HepG2 (cell line): ENCODE results near the gene ZNF763. TPM values are rescaled to one million over a fixed set of nuclear protein-coding genes. Genes with fewer than 3 reads are reported as not detected.

Experiments
- CCAR2 ChIP-seq: fragments of 200-400 bp; formaldehyde crosslinking; optimal IDR thresholded peaks from 2 replicates; pipeline ENCODE3; 2018; ENCODE audit warnings: low read depth, mild to moderate bottlenecking, low read length, moderate library complexity
- DRAP1 ChIP-seq: IDR thresholded peaks from 2 replicates; pipeline ENCODE4 v1.6.1; 2016; ENCODE audit warnings: missing genetic modification reagents, missing compliant biosample characterization
- GABPB1 ChIP-seq: IDR thresholded peaks from 2 replicates; pipeline ENCODE4 v1.6.1; 2016; ENCODE audit warnings: mild to moderate bottlenecking, missing genetic modification reagents, moderate library complexity, missing compliant biosample characterization
- HNRNPLL ChIP-seq: fragments of 200-400 bp; formaldehyde crosslinking; IDR thresholded peaks from 2 replicates; pipeline ENCODE4 v1.6.1; 2017; ENCODE audit warnings: mild to moderate bottlenecking, low read depth, low read length; ENCODE audit not compliant: poor library complexity, severe bottlenecking
- MAX ChIP-seq: IDR thresholded peaks from 2 replicates; pipeline ENCODE4 v1.6.1; 2012; ENCODE audit warnings: inconsistent platforms
- NAIF1 ChIP-seq: sonication (generic); formaldehyde crosslinking; IDR thresholded peaks from 2 replicates; pipeline ENCODE4 v1.5.0; 2020; ENCODE audit warnings: mild to moderate bottlenecking, missing genetic modification reagents, borderline replicate concordance
- PBX2 ChIP-seq: IDR thresholded peaks from 2 replicates; pipeline ENCODE4 v1.6.1; 2016; ENCODE audit warnings: control low read depth
- PHF8 ChIP-seq: sonication (generic); formaldehyde crosslinking; IDR thresholded peaks from 2 replicates; pipeline ENCODE4 v1.5.0; 2020; ENCODE audit warnings: missing genetic modification reagents
- POGZ ChIP-seq: sonication (generic); formaldehyde crosslinking; IDR thresholded peaks from 2 replicates; pipeline ENCODE4 v1.4.0; 2020; ENCODE audit warnings: mild to moderate bottlenecking, missing genetic modification reagents
- POLR2A ChIP-seq, 2 experiments: IDR thresholded peaks; 2 replicates each; pipeline ENCODE4 v1.6.1; 2011; ENCODE audit warnings: low read depth in 2 of 2, low read length in 2 of 2, mild to moderate bottlenecking in 1 of 2, moderate library complexity in 1 of 2; ENCODE audit not compliant: insufficient read depth in 1 of 2
- POLR2AphosphoS5 ChIP-seq: IDR thresholded peaks from 2 replicates; pipeline ENCODE4 v1.6.1; 2012; ENCODE audit warnings: low read depth, low read length
- SAP130 ChIP-seq: IDR thresholded peaks from 2 replicates; pipeline ENCODE4 v1.6.1; 2016; ENCODE audit warnings: low read depth
- SNAPC5 ChIP-seq: sonication (generic); formaldehyde crosslinking; IDR thresholded peaks from 2 replicates; pipeline ENCODE4 v1.8.1; 2023; ENCODE audit warnings: mild to moderate bottlenecking, missing genetic modification reagents, borderline replicate concordance
- SP1 ChIP-seq, 2 experiments: fragments of 450-650 bp in 1 of 2; sonication (generic) in 1 of 2; formaldehyde crosslinking in 1 of 2; IDR thresholded peaks; 2 replicates each; pipeline versions ENCODE4 v1.4.0 to v1.6.1; 2016 to 2020; ENCODE audit warnings: missing genetic modification reagents in 1 of 2
- TAF1 ChIP-seq: sonication (generic); formaldehyde crosslinking; IDR thresholded peaks from 2 replicates; pipeline ENCODE4 v1.4.0; 2020; ENCODE audit warnings: missing genetic modification reagents
- ZFP91 ChIP-seq: sonication (generic); formaldehyde crosslinking; IDR thresholded peaks from 2 replicates; pipeline ENCODE4 v1.9.0; 2022; ENCODE audit warnings: missing genetic modification reagents, mild to moderate bottlenecking, borderline replicate concordance
- ZFX ChIP-seq: sonication (generic); formaldehyde crosslinking; IDR thresholded peaks from 2 replicates; pipeline ENCODE4 v1.4.0; 2020; ENCODE audit warnings: mild to moderate bottlenecking, low read depth, missing genetic modification reagents, moderate library complexity
- polyA plus RNA-seq, 8 experiments: library from polyadenylated mRNA; depleted of rRNA in 3 of 8; stranded (reverse) in 7 of 8; unstranded in 1 of 8; fragments of >200 nt; fragmentation: Illumina TruSeq in 4 of 8; extraction: Trizol in 4 of 8; gene quantifications; 2 replicates each; pipeline versions ENCODE4 v1.2.1 to v1.2.3, GENCODE V29; 2011 to 2016; ENCODE audit warnings: low read depth in 4 of 8, missing spikeins in 1 of 8, mixed read lengths in 1 of 8; ENCODE audit not compliant: insufficient read depth in 1 of 8
- total RNA-seq, 5 experiments: library from RNA; depleted of rRNA; stranded (reverse); fragments of >200 nt; fragmentation: Illumina TruSeq; extraction: Trizol; gene quantifications; 2 replicates each; pipeline ENCODE4 v1.2.3, GENCODE V29; 2016; ENCODE audit warnings: low read depth in 1 of 5

The ZNF763 gene
- total and polyA plus RNA-seq, 2 of the 13 experiments (the other 11 are each of a cell fraction or from before 2014, with no cell fraction given): 0.08 to 0.42 TPM

- TF ChIP-seq DRAP1 (CRISPR knock-in tag) (peak; percentile 86), CCAR2 (no peak), GABPB1 (0 out of 2 replicates have a peak, but pooled peaks have one; percentile 23), MAX (0 out of 2 replicates have a peak, but pooled peaks have one; percentile 23), POLR2A (IDR thresholded peaks at IDR 0.05; ENCODE audit: insufficient read depth in 1 of 2, low read depth in 2 of 2, low read length in 2 of 2) (peak; percentile 29 to 81; a peak in 3 of 4 replicates), ZFP91 (CRISPR knock-in tag) (peak; percentile 13; the same call in 1 of the 2 replicates), POGZ (CRISPR knock-in tag) (peak; percentile 22; the same call in 1 of the 2 replicates), SAP130 (CRISPR knock-in tag) (peak; percentile 65), TAF1 (CRISPR knock-in tag) (peak; percentile 55; the same call in 1 of the 2 replicates), PBX2 (CRISPR knock-in tag) (peak; percentile 78), SNAPC5 (no peak), HNRNPLL (peak; percentile 31), SP1 (IDR thresholded peaks at IDR 0.05) (no peak), SP1 (CRISPR knock-in tag; IDR thresholded peaks at IDR 0.05) (0 out of 2 replicates have a peak, but pooled peaks have one; percentile 18), PHF8 (CRISPR knock-in tag) (peak; percentile 35; the same call in 1 of the 2 replicates), NAIF1 (no peak), POLR2AphosphoS5 (peak; percentile 41; the same call in 1 of the 2 replicates), ZFX (CRISPR knock-in tag) (0 out of 2 replicates have a peak, but pooled peaks have one; percentile 27)
Measured at GRCh38 chr19:11987405-11988281, 22.8 kb downstream of the ZNF763 start (continued).
